Measurements from ENCODE around the gene HOXC11. TPM values are rescaled to one million over a fixed set of nuclear protein-coding genes. Genes with fewer than 3 reads are reported as not detected.

HOXC11 gene
- total RNA-seq, 5 donors from 2014 or later (not counting 1 experiment from before 2014, with no cell fraction given) = not detected

DNA sequence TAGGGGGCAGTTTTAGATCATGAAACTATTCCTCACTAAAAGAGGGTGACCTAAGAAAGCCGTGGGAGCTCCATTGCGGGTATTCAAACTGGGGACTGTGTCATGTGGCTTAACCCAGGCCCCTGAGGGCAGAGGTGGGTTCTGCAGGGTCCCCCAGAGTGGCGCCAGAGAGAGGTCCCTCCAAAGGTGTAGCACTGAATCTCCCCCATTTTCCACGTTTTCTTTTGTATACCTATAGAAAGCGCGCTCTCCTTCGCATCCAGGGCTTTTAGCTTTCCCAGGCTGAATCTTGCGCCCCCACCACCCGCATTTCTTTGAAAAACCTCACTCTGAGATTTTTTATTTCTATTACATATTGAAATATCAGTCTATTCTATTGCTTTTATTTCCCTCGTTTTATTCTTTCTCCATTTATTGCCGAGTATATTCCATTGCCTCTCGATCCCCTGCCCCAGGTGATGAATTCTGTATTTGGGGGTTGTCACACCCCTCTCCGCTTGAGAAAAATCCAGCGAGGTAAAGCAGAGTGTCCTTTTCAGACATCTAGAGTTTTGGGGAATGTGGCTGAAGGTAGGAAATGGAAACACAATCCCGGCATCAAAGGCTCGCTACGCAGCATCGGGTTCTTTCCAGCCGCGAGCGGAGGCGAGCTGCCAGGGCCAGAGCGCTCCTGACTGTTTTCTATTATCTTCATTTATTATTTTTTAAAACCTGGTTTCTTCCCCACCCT, 35.2 kb upstream of the HOXC11 start:
- ChIA-PET POLR2A (no interaction called here), CTCF (interaction anchor here in 1 of 2 donors (0.6 kb wide), 1 partner anchor 52 kb away, joined by 3 read pairs; no protein-coding TSS in a partner anchor)
- no peak for DNase-seq
- ATAC-seq (replicated peaks in 1 of 4) = no peak
- Mint-ChIP-seq H3K9me3 (peaks cover 0 to 3% (median 0%) of the 10 kb centered on the region in 3 donors), H3K27me3 (peaks cover 84 to 87% of the 10 kb centered on the region in 2 donors), H3K4me3 (peak overlapping the region in 1 of 3 donors; percentile 48), H3K27ac (no peak overlapping the region), H3K4me1 (peaks cover 15 to 28% (median 18%) of the 10 kb centered on the region in 3 donors), H3K36me3 (no peaks in the 10 kb centered on the region)
- no peak overlapping the region for H3K27ac ChIP-seq (ENCODE audit: low read length)
- H3K9me3 ChIP-seq = no peaks in the 10 kb centered on the region
- WGBS (ENCODE audit: insufficient coverage) = 19% methylated on average over 10 of the region's 23 CpGs
- no peak overlapping the region for H3K4me3 ChIP-seq (ENCODE audit: control insufficient read depth in 1 of 2, extremely low read depth in 1 of 2, low read length in 1 of 2)
- H3K27me3 ChIP-seq (replicated peaks in 1 of 2; ENCODE audit: control insufficient read depth in 2 of 2, extremely low read depth in 1 of 2, insufficient read depth in 2 of 2, low read length in 1 of 2) = peaks cover 31 to 83% of the 10 kb centered on the region in 2 experiments
- H3K36me3 ChIP-seq (ENCODE audit: control insufficient read depth in 2 of 2, extremely low read depth in 1 of 2, insufficient read depth in 1 of 2, low read length in 1 of 2) = no peaks in the 10 kb centered on the region
- peaks cover 0 to 23% of the 10 kb centered on the region in 2 experiments for H3K4me1 ChIP-seq (ENCODE audit: control insufficient read depth in 1 of 2, extremely low read depth in 1 of 2, insufficient read depth in 2 of 2, low read length in 2 of 2)

DNA sequence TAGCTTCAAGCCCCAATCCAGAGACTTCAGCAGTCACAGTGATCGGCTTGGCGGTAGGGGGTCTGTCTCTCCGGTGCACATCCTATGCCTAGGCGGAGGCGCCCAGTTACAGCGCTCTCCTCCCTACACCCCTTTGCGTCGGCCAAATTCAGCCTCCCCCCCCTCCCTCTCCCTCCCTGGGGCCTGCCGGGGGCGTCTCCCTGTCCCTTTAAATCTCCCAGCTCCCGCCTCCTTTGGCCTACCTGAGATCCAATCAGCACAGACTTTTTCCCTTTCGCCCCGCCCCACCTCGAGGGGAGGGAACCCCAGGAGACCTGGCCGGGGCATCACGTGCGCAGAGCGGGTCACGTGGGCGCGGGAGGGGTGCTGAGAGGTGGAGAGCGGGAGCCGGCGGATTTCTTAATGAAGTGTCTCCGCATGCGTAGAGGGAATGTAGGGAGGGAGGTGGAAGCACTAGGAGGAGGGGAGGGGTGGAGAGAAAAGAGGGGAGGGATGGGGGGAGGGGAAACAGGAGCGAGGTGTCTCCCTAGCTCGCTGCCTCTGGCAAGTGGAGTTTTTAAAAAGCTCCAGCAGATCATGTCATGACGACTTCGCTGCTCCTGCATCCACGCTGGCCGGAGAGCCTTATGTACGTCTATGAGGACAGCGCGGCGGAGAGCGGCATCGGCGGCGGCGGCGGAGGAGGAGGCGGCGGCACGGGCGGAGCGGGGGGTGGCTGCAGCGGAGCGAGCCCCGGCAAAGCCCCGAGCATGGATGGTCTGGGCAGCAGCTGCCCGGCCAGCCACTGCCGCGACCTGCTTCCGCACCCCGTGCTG, 34.4 kb upstream of the HOXC11 start, which contains the start of gene HOXC13:
Gene HOXC13 (plus strand): TSS at position 506 of the 815 bp plus-strand sequence. CDS start 76 bp downstream, at position 582.
- POLR2A ChIA-PET = interaction anchor here in 1 of 2 donors (0.6 kb wide), 1 partner anchor 12 kb away, joined by 5 read pairs; no protein-coding TSS in a partner anchor
- WGBS (ENCODE audit: insufficient coverage) = 15% methylated on average over 52 of the region's 56 CpGs
- H3K4me3 Mint-ChIP-seq = peak within 1 kb of the TSS in 2 of 3 donors; percentile 6 to 48
- Histone ChIP-seq H3K9me3 (no peaks in the 10 kb centered on the region), H3K27ac (ENCODE audit: low read length) (no peak within 1 kb of the TSS), H3K36me3 (ENCODE audit: control insufficient read depth in 2 of 2, extremely low read depth in 1 of 2, insufficient read depth in 1 of 2, low read length in 1 of 2) (no peaks in the 10 kb centered on the region), H3K27me3 (replicated peaks in 1 of 2; ENCODE audit: control insufficient read depth in 2 of 2, extremely low read depth in 1 of 2, insufficient read depth in 2 of 2, low read length in 1 of 2) (peaks cover 29 to 78% of the 10 kb centered on the region in 2 experiments), H3K4me3 (ENCODE audit: control insufficient read depth in 1 of 2, extremely low read depth in 1 of 2, low read length in 1 of 2) (no peak within 1 kb of the TSS), H3K4me1 (ENCODE audit: control insufficient read depth in 1 of 2, extremely low read depth in 1 of 2, insufficient read depth in 2 of 2, low read length in 2 of 2) (peaks cover 0 to 23% of the 10 kb centered on the region in 2 experiments)
- ATAC-seq (replicated peaks in 1 of 4) (peak in 2 of 4 experiments; percentile 17 to 58), DNase-seq (peak in 4 of 35 experiments; percentile 17 to 36 (median 23))
- CTCF ChIA-PET = interaction anchor here in 1 of 2 donors (0.6 kb wide), 1 partner anchor 51 kb away, joined by 3 read pairs; no protein-coding TSS in a partner anchor
- H3K4me1 Mint-ChIP-seq = peaks cover 15 to 28% (median 18%) of the 10 kb centered on the region in 3 donors
- no peaks in the 10 kb centered on the region for H3K36me3 Mint-ChIP-seq
- H3K27me3 Mint-ChIP-seq = peaks cover 84 to 87% of the 10 kb centered on the region in 2 donors
- peaks cover 0 to 3% (median 0%) of the 10 kb centered on the region in 3 donors for H3K9me3 Mint-ChIP-seq
- peak within 1 kb of the TSS in 1 of 2 donors; percentile 31 for H3K27ac Mint-ChIP-seq

DNA sequence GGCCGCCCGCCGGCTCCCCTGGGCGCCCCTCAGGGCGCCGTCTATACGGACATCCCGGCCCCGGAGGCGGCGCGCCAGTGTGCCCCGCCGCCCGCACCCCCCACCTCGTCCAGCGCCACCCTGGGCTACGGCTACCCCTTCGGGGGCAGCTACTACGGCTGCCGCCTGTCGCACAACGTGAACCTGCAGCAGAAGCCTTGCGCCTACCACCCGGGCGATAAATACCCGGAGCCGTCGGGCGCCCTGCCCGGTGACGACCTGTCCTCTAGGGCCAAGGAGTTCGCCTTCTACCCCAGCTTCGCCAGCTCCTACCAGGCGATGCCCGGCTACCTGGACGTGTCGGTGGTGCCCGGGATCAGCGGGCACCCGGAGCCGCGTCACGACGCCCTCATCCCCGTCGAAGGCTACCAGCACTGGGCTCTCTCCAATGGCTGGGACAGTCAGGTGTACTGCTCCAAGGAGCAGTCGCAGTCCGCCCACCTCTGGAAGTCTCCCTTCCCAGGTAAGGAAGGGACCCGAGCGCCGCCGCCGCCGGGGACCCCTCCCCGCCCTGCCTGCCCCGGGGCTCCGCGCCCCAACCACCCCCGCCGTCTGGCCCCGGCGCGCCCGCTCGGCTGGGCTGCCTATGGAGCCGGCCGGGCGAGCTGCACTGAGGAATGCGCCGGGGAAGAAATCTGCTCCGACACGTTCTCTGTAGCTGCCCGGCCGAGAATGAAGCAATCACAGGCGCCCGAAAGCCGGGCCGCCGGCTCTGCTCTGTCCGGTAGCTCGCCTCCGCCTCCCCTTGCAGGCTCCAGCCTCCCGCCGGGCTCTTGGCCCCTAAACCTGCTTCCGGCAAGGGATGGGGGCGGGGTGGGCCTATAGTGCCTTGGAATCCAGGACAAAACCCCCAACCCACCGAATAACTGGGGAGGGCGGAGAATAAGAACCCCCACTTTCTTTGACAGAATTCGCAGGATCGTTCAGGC, 33.5 kb upstream of the HOXC11 start:
- Histone ChIP-seq H3K4me1 (ENCODE audit: control insufficient read depth in 1 of 2, extremely low read depth in 1 of 2, insufficient read depth in 2 of 2, low read length in 2 of 2) (peaks cover 0 to 23% of the 10 kb centered on the region in 2 experiments), H3K9me3 (no peaks in the 10 kb centered on the region), H3K36me3 (ENCODE audit: control insufficient read depth in 2 of 2, extremely low read depth in 1 of 2, insufficient read depth in 1 of 2, low read length in 1 of 2) (no peaks in the 10 kb centered on the region), H3K27ac (ENCODE audit: low read length) (no peak overlapping the region), H3K27me3 (replicated peaks in 1 of 2; ENCODE audit: control insufficient read depth in 2 of 2, extremely low read depth in 1 of 2, insufficient read depth in 2 of 2, low read length in 1 of 2) (peaks cover 34 to 74% of the 10 kb centered on the region in 2 experiments), H3K4me3 (ENCODE audit: control insufficient read depth in 1 of 2, extremely low read depth in 1 of 2, low read length in 1 of 2) (no peak overlapping the region)
- Mint-ChIP-seq H3K36me3 (no peaks in the 10 kb centered on the region), H3K9me3 (peaks cover 0 to 3% (median 0%) of the 10 kb centered on the region in 3 donors), H3K27ac (peak overlapping the region in 1 of 2 donors; percentile 31), H3K4me1 (peaks cover 15 to 28% (median 18%) of the 10 kb centered on the region in 3 donors), H3K27me3 (peaks cover 84 to 87% of the 10 kb centered on the region in 2 donors), H3K4me3 (peak overlapping the region in 1 of 3 donors; percentile 3)
- ATAC-seq (replicated peaks in 1 of 4) (peak in 1 of 4 experiments; percentile 24), DNase-seq (no peak)
- 15% methylated on average over 83 of the region's 91 CpGs for WGBS (ENCODE audit: insufficient coverage)
- ChIA-PET CTCF (no interaction called here), POLR2A (no interaction called here)

DNA sequence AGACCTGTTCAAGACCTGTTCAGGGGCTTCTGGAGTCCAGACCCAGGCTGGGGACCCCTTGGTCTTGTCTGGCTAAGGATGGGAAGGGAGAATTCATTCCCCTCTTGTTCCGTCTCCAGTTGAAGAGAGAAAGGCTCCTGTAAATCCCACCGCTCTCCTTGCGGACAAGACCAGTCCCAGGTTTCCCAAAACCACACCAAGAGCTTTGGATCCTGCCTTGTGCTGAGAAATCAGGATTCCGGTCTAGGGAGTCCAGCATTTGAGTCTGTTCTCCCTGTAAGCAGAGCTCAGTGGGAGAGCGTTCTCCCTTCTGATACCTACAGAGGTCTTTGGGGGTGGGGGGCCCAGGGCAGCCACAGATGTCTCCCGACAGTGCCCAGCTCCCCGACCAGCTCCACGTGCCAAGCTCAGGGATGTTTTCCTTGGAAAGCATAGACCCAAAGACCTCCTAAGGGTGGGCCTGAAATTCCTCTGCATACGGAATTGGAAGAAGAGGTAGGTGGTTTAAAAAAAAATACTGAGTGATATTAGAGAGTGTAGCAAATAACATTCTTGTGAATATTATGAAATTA, 32.4 kb upstream of the HOXC11 start:
- WGBS (ENCODE audit: insufficient coverage) = no CpG with 5 or more reads among the region's 9 CpGs
- H3K27me3 ChIP-seq (replicated peaks in 1 of 2; ENCODE audit: control insufficient read depth in 2 of 2, extremely low read depth in 1 of 2, insufficient read depth in 2 of 2, low read length in 1 of 2) = peaks cover 34 to 74% of the 10 kb centered on the region in 2 experiments
- H3K4me1 ChIP-seq (ENCODE audit: control insufficient read depth in 1 of 2, extremely low read depth in 1 of 2, insufficient read depth in 2 of 2, low read length in 2 of 2) = peaks cover 0 to 30% of the 10 kb centered on the region in 2 experiments
- H3K36me3 ChIP-seq (ENCODE audit: control insufficient read depth in 2 of 2, extremely low read depth in 1 of 2, insufficient read depth in 1 of 2, low read length in 1 of 2) = no peaks in the 10 kb centered on the region
- H3K9me3 ChIP-seq = no peaks in the 10 kb centered on the region
- CTCF ChIA-PET = no interaction called here
- no peak overlapping the region for H3K4me3 Mint-ChIP-seq
- POLR2A ChIA-PET = interaction anchor here in 1 of 2 donors (0.5 kb wide), 1 partner anchor 47 kb away, joined by 5 read pairs; no protein-coding TSS in a partner anchor
- H3K27ac Mint-ChIP-seq = no peak overlapping the region
- H3K27me3 Mint-ChIP-seq = peaks cover 85 to 87% of the 10 kb centered on the region in 2 donors
- H3K4me1 Mint-ChIP-seq = peaks cover 13 to 30% (median 21%) of the 10 kb centered on the region in 3 donors
- DNase-seq (no peak), ATAC-seq (replicated peaks in 1 of 4) (no peak)
- no peak overlapping the region for H3K4me3 ChIP-seq (ENCODE audit: control insufficient read depth in 1 of 2, extremely low read depth in 1 of 2, low read length in 1 of 2)
- no peaks in the 10 kb centered on the region for H3K36me3 Mint-ChIP-seq
- H3K9me3 Mint-ChIP-seq = peaks cover 0 to 3% (median 0%) of the 10 kb centered on the region in 3 donors
- no peak overlapping the region for H3K27ac ChIP-seq (ENCODE audit: low read length)

DNA sequence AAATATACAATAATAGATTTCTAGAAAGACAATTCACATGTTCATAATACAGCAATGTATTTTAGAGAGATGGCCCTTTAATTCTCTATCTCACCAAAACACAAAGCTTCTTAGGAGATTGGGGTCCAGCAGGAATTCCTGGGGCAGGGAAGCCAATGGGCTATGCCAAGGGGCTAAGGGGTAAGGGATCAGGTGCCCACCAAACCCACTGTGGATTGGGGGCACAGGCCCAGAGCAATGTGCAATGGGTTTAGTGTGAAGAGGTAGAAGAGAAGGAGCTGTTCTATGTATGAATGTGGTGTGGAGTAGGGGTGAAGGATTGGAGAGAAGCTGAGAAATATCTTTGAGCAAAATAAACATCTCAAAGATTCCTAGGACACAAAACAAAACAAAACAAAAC, 31.7 kb upstream of the HOXC11 start:
- peaks cover 0 to 3% (median 0%) of the 10 kb centered on the region in 3 donors for H3K9me3 Mint-ChIP-seq
- H3K27ac Mint-ChIP-seq = no peak overlapping the region
- Histone ChIP-seq H3K36me3 (ENCODE audit: control insufficient read depth in 2 of 2, extremely low read depth in 1 of 2, insufficient read depth in 1 of 2, low read length in 1 of 2) (no peaks in the 10 kb centered on the region), H3K27me3 (replicated peaks in 1 of 2; ENCODE audit: control insufficient read depth in 2 of 2, extremely low read depth in 1 of 2, insufficient read depth in 2 of 2, low read length in 1 of 2) (peaks cover 38 to 74% of the 10 kb centered on the region in 2 experiments), H3K4me1 (ENCODE audit: control insufficient read depth in 1 of 2, extremely low read depth in 1 of 2, insufficient read depth in 2 of 2, low read length in 2 of 2) (peaks cover 0 to 25% of the 10 kb centered on the region in 2 experiments), H3K4me3 (ENCODE audit: control insufficient read depth in 1 of 2, extremely low read depth in 1 of 2, low read length in 1 of 2) (no peak overlapping the region), H3K9me3 (no peaks in the 10 kb centered on the region), H3K27ac (ENCODE audit: low read length) (no peak overlapping the region)
- ChIA-PET POLR2A (interaction anchor here in 1 of 2 donors (0.5 kb wide), 1 partner anchor 47 kb away, joined by 5 read pairs; no protein-coding TSS in a partner anchor), CTCF (no interaction called here)
- ATAC-seq (replicated peaks in 1 of 4) = no peak
- peaks cover 6 to 24% (median 14%) of the 10 kb centered on the region in 3 donors for H3K4me1 Mint-ChIP-seq
- H3K4me3 Mint-ChIP-seq = no peak overlapping the region
- H3K36me3 Mint-ChIP-seq = no peaks in the 10 kb centered on the region
- peaks cover 85 to 87% of the 10 kb centered on the region in 2 donors for H3K27me3 Mint-ChIP-seq
- no peak for DNase-seq

All from T-cell (primary cell).